MM.1S (cell line): ENCODE data around the gene ADARB2.

Experiments
- DNase-seq: peaks from one replicate; pipeline ENCODE4 v3.0.0-alpha.2; 2015
- H2AFZ ChIP-seq: fragments of 300-600 bp; sonication (generic); 2 replicates; pipeline ENCODE4 v1.6.0; 2016; ENCODE audit warnings: antibody characterized with exemption, low read length
- H3F3A ChIP-seq: fragments of 300-600 bp; sonication (generic); 2 replicates; pipeline ENCODE4 v1.6.1; 2016; ENCODE audit warnings: mild to moderate bottlenecking, antibody characterized with exemption, low read length, moderate library complexity, mixed read lengths; ENCODE audit not compliant: insufficient read depth
- H3K27ac ChIP-seq: fragments of 300-600 bp; sonication (generic); 2 replicates; pipeline ENCODE4 v1.5.1; 2016; ENCODE audit warnings: mild to moderate bottlenecking, low read length
- H3K27me3 ChIP-seq: fragments of 300-600 bp; sonication (generic); replicated peaks from 2 replicates; pipeline ENCODE4 v1.6.0; 2016; ENCODE audit warnings: low read length; ENCODE audit not compliant: insufficient read depth
- H3K36me3 ChIP-seq: fragments of 300-600 bp; sonication (generic); replicated peaks from 2 replicates; pipeline ENCODE4 v1.6.1; 2016; ENCODE audit warnings: mild to moderate bottlenecking, low read length, mixed read lengths; ENCODE audit not compliant: insufficient read depth
- H3K4me1 ChIP-seq: fragments of 300-600 bp; sonication (generic); 2 replicates; pipeline ENCODE4 v1.6.1; 2016; ENCODE audit warnings: low read length, mixed read lengths
- H3K4me2 ChIP-seq: fragments of 300-600 bp; sonication (generic); 2 replicates; pipeline ENCODE4 v1.6.0; 2016; ENCODE audit warnings: low read depth, low read length
- H3K4me3 ChIP-seq: fragments of 300-600 bp; sonication (generic); 2 replicates; pipeline ENCODE4 v1.5.1; 2016; ENCODE audit warnings: low read length, mixed read lengths
- H3K79me2 ChIP-seq: fragments of 300-600 bp; sonication (generic); 2 replicates; pipeline ENCODE4 v1.6.1; 2016; ENCODE audit warnings: mixed run types, low read length, mixed read lengths
- H3K9ac ChIP-seq: fragments of 300-600 bp; sonication (generic); 2 replicates; pipeline ENCODE4 v1.6.1; 2016; ENCODE audit warnings: low read length, mixed read lengths
- H3K9me2 ChIP-seq: fragments of 300-600 bp; sonication (generic); replicated peaks from 2 replicates; pipeline ENCODE4 v1.6.1; 2016; ENCODE audit warnings: mild to moderate bottlenecking, low read length, mixed read lengths; ENCODE audit not compliant: insufficient read depth
- H3K9me3 ChIP-seq: fragments of 300-600 bp; sonication (generic); replicated peaks from 2 replicates; pipeline ENCODE4 v1.6.1; 2016; ENCODE audit warnings: mild to moderate bottlenecking, low read length, mixed read lengths; ENCODE audit not compliant: insufficient read depth
- H4K20me1 ChIP-seq: fragments of 300-600 bp; sonication (generic); 2 replicates; pipeline ENCODE4 v1.6.1; 2016; ENCODE audit warnings: mild to moderate bottlenecking, low read length, moderate library complexity, mixed read lengths; ENCODE audit not compliant: insufficient read depth
- EZH2 ChIP-seq: fragments of 300-600 bp; sonication (generic); optimal IDR thresholded peaks from 2 replicates; pipeline ENCODE3; 2017; ENCODE audit warnings: low read depth, mild to moderate bottlenecking, antibody characterized with exemption, low read length, mixed read lengths
- EZH2phosphoT487 ChIP-seq: fragments of 300-600 bp; sonication (generic); IDR thresholded peaks from 2 replicates; pipeline ENCODE4 v1.6.1; 2018; ENCODE audit warnings: antibody characterized with exemption, low read length
- TF ChIP-seq, protein P1 (sequence below): fragments of 300-600 bp; sonication (generic); IDR thresholded peaks from 2 replicates; pipeline ENCODE4 v1.5.1; 2016; ENCODE audit warnings: antibody characterized with exemption, low read length, mixed read lengths

ADARB2 gene

DNA sequence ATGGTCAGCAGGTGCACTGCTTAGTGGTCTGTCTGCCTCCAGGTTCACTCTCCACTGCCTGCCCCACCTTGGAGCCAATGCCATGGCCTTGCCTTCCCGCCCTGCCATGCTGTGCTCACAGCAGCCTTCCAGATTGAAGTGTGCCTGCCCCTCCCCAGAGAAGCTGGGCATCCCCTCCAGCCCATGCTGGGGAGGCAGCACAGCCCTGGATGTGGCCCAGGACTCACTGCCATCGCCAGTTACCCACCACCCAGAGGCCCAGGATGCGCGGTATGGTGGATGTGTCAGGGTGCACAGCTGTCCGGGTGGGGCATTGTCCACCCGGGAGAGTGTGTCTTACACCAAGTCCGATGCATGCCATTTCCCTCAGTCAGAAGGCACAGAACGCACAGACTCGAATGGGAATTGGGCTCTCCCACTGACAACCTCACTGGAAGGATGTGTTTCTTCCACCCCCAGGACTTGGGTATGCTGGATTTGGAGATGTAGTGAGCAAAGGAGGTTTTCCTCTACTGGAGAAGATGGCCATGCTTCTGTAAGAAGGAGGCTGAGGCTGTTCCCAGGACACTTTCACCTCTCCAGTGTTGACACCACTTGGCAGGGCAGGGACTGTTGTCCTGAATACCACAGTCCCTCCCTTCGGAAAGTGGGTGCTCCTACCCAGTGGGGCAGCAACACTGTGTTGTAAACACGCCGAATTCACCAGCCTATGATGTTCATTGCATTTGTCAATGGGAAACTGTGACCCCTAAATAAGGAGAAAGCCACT, 122.0 kb downstream of the ADARB2 start:
- Histone ChIP-seq H2AFZ (no peak overlapping the region), H3K9ac (no peak overlapping the region), H4K20me1 (no peaks in the 10 kb centered on the region), H3K9me2 (no peaks in the 10 kb centered on the region), H3K27ac (no peak overlapping the region), H3K36me3 (no peaks in the 10 kb centered on the region), H3F3A (no peaks in the 10 kb centered on the region), H3K79me2 (no peaks in the 10 kb centered on the region), H3K9me3 (no peaks in the 10 kb centered on the region), H3K4me1 (no peaks in the 10 kb centered on the region), H3K27me3 (no peaks in the 10 kb centered on the region), H3K4me2 (no peak overlapping the region), H3K4me3 (no peak overlapping the region)
- TF ChIP-seq, protein P1, sequence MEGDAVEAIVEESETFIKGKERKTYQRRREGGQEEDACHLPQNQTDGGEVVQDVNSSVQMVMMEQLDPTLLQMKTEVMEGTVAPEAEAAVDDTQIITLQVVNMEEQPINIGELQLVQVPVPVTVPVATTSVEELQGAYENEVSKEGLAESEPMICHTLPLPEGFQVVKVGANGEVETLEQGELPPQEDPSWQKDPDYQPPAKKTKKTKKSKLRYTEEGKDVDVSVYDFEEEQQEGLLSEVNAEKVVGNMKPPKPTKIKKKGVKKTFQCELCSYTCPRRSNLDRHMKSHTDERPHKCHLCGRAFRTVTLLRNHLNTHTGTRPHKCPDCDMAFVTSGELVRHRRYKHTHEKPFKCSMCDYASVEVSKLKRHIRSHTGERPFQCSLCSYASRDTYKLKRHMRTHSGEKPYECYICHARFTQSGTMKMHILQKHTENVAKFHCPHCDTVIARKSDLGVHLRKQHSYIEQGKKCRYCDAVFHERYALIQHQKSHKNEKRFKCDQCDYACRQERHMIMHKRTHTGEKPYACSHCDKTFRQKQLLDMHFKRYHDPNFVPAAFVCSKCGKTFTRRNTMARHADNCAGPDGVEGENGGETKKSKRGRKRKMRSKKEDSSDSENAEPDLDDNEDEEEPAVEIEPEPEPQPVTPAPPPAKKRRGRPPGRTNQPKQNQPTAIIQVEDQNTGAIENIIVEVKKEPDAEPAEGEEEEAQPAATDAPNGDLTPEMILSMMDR, result no peak
- TF ChIP-seq EZH2phosphoT487 (no peak), EZH2 (no peak)
- DNase-seq, result no peak

DNA sequence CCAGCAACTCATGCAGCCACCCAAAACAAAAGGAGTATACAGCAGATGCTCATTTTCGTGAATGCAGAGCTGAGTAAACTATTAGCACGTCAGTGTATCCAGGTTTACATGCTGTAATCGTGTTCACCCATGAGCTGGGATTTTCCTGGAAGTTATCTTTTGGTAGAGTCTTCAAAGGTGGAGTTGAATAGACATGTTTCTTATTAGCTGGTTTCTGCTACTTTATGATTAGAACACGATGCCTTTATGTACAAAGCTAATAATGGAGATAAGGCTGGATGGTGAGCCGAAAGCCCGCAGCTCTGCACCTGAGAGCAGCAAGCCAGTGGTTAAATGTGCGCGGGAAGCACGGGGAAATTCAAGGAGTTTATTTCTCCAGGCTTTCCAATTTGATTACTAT, 123.8 kb downstream of the ADARB2 start:
- Histone ChIP-seq H3K79me2 (no peaks in the 10 kb centered on the region), H3K4me2 (no peak overlapping the region)

DNA sequence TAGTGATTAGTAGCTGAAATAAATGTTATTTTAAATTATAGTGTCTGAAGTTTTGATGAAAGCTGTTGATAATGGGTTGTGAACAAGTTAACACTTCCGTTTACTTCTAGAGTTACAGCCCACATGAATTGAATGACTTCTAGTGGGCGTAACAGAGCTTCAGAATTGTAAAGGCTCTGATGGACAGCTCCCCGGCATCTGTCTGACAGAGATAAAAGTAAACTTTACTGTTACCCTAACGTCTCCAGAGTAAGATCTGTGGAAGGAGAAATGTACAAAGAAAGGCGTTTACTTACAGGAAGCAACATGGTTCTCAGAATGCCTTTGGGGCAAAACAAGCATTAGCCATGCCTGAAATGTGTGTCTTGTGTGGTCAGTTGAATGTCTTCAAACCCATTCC, 124.4 kb downstream of the ADARB2 start:
- Histone ChIP-seq H3K36me3 (no peaks in the 10 kb centered on the region), H3K9me2 (no peaks in the 10 kb centered on the region), H4K20me1 (no peaks in the 10 kb centered on the region), H3K4me3 (no peak overlapping the region), H3K27me3 (no peaks in the 10 kb centered on the region), H3K9me3 (no peaks in the 10 kb centered on the region), H3K4me2 (no peak overlapping the region), H3K9ac (no peak overlapping the region), H3K4me1 (no peaks in the 10 kb centered on the region), H3K79me2 (no peaks in the 10 kb centered on the region), H3K27ac (no peak overlapping the region), H3F3A (no peaks in the 10 kb centered on the region), H2AFZ (no peak overlapping the region)
- TF ChIP-seq EZH2, result no peak
- TF ChIP-seq EZH2phosphoT487, result no peak
- TF ChIP-seq, protein P1, result no peak
- DNase-seq, result no peak

More for the DNA sequence above, 123.8 kb downstream of the ADARB2 start:
- H3K4me3 ChIP-seq, result no peak overlapping the region
- no peaks in the 10 kb centered on the region for H3F3A ChIP-seq
- TF ChIP-seq EZH2 (no peak), EZH2phosphoT487 (no peak)
- TF ChIP-seq, protein P1, result no peak
- no peak for DNase-seq
- H2AFZ ChIP-seq, result no peak overlapping the region
- H4K20me1 ChIP-seq, result no peaks in the 10 kb centered on the region
- no peak overlapping the region for H3K9ac ChIP-seq
- H3K36me3 ChIP-seq, result no peaks in the 10 kb centered on the region
- H3K4me1 ChIP-seq, result no peaks in the 10 kb centered on the region
- no peaks in the 10 kb centered on the region for H3K27me3 ChIP-seq
- H3K27ac ChIP-seq, result no peak overlapping the region
- no peaks in the 10 kb centered on the region for H3K9me2 ChIP-seq
- no peaks in the 10 kb centered on the region for H3K9me3 ChIP-seq
